Hematopoietic multipotent progenitor cell treated with erythropoietin and hydrocortisone succinate and interleukin-3 and kit ligand, for 8 days (in vitro differentiated cells): ENCODE results near the gene CCDC88C.
A peak's percentile ranks its signal among the peaks of the same experiment; 100 is the strongest.

Experiments
- DNase-seq: peaks from one replicate; pipeline ENCODE4 v3.0.0-alpha.2; 2015

The CCDC88C gene

DNA sequence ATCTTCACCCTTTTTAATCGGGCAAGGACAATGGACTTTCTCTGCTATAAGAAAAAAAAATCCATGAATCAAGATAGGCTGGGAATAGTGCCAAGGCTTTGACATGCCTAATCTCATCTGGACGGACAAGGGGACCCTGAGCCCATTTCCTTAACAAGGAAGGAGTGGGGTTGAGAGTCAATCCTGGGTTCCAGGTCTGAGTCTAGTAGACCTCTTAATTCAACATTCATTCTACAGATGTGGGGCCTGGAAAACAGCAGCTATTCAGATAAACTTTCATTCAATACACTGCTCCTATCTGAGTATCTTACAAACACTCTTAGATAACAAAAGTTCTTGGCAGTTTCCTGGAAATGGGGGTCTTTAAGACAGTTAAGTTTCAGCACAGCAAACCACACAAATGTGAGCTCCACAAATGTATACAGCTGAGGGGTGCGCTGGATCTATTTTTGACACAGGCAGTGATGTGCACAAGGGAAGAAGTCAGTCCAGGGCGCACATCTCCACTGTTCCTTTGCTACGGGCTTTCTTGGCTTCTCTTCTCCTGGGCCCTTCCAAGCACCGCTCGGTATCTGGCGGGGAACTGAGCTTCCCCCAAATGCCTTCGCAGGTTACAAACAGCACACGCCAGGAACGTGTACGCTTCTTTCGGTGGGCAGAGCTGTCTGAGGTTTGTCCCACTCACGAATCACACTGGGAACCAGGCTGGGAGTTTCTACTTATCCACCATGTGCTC is 90.9 kb downstream of the CCDC88C start:
- peak; percentile 75 for DNase-seq

DNA sequence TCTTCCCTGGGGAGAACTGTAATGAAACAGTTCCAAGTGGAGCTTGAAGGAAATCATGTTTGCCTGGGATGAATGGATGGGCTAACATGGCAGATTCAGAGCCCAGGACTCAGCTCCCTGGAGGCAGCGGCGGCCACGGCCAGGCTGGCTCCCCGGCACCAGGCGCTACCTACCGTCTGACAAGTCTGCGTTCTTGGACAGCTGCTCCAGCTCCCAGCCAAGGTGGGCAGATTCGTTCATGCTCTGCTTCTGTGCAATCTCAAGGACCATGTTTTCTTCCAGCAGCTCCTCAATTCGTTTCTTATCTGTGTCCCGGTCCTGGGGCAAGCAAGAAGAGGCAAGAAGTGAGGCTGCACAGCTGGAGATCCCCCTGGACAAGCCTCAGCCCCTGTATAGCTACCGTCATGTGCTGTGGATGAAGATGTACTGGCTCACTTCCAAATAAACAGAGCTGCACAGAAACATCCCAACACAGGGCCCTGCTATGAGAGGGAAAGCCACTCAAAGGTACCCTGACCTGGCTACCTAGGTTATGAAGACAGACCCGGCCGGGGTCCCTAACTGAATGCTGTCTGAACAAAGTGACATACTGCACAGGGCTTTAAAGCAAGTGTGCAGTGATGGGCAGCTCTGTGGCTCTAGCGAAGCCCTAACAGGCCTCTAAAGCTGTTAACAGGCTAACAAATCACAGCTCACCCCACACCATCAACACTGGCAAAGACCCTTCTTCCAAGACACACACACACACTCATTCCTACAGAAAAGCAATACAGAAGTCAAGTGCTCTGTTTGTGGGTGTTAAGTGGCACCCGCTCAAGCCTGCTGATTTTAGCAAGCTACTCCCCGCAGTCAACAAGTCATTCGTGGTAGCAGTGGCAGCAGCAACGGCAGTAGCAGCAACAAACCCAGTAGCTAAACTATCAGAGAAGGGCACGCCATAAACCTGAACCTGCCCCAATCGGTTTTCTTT is 92.7 kb downstream of the CCDC88C start:
- DNase-seq = no peak

DNA sequence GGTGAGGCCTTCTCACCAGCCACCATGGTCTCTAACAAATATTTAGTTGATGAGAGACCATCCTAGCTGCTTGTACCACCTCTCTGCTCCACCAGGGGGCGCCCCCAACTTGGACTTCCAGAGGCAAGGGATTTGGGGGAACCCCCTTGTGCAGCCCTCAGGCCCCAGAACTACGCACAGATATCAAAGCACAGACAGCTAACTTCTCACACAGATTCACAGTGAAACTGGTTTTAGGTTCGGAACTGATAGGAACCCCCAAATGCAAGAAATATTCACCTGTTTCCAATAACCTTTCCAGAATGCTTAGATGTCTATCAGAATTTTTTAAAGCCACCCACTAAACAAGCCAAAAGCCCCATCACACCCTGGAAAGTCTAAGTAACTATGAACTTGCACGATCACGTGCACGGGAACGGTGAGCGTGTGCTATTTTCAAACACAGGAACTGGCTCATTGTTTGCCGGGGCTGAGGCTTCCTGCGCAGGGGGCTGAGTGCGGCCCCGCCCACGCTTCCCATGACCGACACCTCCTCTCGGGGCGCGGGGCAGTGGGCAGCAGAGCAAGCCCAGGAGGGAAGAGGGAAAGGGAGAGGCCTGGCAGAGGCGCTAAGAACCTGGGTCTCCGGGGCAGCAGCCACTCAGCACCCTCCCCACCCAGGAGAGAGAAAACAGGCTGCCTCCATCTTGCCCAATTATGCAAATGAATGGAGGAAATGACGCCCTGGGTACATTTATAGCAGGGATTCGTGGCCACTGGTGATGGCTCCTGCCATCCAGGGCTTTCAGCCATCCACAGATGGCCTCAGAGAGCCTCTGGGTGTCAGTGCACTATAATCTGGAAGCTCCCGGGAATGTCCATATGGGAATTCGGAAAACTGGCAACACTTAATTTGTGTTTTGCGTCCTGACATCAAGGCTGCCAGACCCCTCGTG is 93.7 kb downstream of the CCDC88C start:
- DNase-seq = peak; percentile 89

DNA sequence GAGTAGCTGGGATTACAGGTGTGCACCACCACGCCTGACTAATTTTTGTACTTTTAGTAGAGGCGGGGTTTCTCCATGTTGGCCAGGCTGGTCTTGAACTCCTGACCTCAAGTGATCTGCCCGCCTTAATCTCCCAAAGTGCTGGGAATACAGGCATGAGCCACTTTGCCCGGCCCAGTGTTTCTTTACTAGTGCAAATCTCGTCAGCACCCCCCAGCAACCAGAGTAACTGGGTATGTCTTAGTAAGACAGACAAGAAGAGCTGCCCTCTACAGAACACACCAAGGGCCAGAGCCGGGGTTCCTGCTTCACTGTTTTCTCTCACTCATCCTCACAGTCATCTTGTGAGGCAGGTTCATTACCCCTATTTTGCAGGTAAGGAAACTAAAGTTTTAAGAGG is 94.6 kb downstream of the CCDC88C start:
- no peak for DNase-seq

DNA sequence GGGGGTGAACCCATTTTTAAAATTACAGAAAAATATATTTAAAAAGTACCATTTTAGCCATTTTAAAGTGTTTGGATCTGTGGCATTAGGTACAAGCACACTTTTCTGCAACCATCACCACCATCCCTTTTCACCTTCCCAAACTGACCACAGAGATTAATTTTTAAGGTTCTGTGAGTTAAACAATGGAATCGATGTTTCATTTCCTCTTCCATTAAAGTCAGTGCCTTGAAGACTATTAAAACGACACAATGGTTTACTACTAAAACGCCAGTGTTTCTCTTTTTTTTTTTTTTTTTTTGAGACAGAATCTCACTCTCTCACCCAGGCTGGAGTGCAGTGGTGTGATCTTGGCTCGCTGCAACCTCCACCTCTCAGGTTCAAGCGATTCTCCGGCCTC is 95.0 kb downstream of the CCDC88C start:
- no peak for DNase-seq

DNA sequence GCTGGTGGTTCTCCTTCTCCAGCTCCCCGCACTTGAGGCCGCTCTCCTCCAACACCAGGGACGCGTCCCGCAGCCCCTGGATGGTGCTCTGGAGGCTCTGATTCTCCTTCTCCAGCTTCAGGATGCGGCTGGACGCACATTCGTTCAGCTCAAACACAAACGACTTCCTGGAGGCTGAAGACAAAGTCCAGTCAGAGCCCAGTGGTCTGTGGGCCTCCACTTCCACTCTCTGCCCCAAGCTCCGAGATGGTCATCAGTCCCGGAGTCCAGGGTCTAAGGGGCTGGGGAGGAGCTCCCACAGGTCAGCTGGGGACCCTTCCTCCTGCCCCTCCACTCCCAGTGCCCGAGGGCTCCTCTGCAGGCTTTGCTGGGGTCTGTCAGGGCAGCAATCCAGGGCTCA is 96.5 kb downstream of the CCDC88C start:
- no peak for DNase-seq

DNA sequence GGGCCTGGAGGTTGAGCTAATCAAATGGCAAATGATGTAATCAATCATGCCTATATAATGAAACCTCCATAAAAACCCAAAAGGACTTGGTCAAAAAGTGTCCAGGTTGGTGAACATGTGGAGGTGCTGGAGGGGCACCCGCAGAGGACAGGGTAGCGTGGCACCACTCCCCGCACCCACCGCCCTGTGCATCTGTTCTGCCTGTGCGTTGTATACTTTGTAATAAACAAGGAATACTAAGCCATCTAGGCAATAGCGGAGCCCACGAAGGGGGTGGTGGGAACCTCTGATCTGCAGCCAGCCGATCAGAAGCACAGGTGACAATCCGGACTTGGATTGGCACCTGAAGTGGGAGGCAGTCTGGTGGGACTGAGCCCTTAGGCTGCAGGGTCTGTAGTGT is 97.4 kb downstream of the CCDC88C start:
- DNase-seq = no peak

DNA sequence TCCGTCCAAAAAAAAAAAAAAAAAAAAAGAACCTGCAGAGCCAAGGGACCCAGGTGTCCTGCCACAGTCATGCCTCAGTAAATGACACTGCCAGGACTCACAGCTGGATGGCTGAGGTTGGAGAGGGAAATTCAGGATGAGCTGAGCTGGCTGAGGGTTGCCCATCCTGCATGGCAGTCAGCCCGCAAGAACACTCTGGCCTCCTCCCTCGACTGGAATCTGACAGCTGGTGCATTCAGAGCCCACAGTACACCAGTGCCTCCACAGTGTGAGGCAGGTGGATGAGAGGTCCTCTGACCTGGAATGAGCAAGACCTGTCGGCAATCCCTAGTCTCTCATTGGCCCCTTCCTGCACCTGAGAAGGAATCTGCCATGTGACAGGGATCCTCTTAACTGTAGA is 98.7 kb downstream of the CCDC88C start:
- no peak for DNase-seq

DNA sequence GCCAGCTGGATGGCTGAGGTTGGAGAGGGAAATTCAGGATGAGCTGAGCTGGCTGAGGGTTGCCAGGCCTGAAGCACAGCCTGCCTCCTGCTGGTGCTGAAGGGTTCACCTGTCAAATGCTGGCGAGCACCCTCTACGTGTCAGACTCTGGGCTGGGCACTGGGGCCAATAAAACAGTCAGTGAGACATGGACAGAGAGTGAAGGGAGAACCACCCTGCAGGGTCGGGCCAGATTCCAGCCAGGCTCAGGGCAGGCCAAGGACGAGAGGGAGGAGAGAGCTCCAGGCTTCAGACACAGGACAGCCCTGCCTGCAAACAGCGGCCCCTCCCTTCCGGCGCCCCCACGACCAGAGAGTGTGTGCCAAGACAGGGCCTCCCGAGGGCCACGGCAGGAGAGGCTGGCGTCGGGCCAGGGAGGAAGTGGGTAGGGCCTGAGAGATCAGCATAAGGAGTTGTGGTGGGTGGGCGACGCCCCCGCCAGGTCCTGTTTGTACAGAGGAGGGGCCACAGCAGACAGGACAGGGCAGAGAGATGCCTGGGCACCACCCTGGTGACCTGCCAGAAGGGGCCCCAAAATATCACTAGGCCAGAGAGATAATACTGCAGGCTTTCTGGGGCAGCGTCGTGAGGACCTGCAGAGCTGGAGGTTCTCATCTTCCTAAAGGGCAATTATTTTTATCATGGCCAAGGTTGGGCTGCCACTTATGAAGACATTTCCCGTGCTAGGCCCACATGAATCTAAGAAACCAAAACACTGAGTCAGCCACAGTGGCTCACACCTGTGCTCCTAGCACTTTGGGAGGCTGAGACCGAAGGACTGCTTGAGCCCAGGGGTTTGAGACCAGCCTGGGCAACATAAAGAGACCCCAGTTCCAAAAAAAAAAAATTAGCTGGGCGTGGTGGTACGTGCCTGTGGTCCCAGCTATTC is 100.0 kb downstream of the CCDC88C start:
- peak; percentile 94 for DNase-seq

DNA sequence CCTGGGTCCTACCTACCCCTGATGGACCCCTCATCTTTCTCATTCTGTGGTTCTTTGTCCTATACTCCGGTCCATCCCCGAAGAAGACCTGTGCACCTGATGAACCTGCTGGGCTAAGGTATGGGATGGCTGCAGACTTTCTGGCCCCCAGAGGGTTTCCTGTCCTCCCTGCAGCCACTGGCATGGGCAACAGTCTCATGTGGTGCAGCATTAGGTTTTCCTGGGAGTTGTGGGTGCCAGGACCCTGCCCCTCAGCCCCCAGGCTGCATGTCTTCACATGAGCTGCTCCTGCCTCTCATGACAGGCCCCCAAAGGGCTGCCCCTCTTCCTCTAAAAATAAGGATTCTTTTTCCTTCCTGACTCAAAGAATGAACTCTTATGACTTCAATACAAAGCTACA is 100.9 kb downstream of the CCDC88C start:
- DNase-seq = no peak

DNA sequence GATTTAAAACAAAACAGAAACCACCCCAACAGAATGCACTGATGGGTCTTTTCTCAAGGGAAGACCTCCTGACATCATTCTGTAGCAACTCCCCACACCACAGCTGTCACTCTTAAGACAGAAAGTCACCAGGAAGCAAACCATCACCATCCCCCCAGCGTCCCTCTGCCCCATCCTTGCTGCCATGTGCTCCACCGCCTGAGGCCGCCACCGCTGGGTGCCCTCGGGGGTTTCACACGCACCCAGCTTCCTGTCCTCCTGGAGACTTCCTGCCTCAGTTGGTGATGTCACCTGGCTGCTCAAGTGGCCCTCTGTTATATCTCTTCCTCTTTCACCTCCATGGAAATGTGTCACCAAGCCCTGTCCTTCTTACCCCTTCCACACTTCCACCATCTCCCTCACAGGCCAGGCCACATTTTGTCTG is 101.8 kb downstream of the CCDC88C start:
- peak; percentile 13 for DNase-seq

DNA sequence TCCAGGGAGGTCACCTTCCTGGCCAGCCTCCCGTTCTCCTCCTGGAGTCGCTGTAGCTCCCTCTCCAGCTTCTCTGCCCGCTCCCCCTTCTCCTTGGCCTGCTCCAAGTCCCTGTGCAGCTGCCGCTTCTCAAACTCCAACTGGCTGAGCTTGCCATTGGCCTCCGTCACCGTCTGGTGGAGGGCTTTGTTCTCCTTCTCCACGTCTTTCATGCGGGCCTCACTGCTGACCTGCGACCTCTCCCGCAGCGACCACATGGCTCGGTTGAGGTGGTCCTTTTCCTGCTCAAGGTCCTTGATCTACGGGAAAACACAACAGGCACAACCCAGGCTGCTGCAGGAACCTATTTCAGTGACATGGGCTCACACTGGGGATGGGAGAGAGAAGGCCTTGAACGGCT is 103.8 kb downstream of the CCDC88C start:
- DNase-seq = no peak

DNA sequence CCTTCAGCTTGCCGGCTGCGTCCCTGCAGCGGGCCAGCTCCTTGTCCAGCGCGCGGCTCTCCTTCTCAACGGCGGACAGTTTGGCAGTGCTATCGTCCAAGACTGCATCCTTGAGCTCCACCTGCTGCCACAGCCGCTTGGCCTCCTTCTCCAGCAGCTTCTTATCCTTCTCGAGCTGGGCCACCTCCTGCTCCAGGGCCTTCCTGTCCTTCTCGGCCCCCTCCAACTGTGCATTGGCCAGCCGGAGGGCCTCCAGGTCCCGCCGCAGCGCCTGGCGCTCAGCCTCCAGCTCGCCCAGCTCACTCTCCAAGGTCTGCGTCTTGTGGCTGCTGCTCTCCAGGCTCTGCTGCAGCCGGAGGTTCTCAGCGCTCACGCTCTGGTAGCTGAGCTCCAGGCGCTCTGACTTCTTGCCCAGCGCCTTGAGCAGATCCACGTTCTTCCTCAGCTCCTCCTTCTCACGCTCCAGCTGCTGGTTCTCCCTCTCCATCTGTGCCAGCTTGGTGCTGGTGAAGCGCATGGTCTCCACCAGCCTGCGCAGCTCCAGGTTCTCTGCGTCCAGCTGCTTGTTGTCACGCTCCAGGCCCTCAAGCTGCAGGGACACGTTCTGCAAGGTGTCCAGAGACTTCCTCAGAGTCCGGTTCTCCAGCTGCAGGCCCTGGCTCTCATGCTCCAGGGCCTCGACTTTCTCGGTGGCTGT is 104.3 kb downstream of the CCDC88C start:
- no peak for DNase-seq

DNA sequence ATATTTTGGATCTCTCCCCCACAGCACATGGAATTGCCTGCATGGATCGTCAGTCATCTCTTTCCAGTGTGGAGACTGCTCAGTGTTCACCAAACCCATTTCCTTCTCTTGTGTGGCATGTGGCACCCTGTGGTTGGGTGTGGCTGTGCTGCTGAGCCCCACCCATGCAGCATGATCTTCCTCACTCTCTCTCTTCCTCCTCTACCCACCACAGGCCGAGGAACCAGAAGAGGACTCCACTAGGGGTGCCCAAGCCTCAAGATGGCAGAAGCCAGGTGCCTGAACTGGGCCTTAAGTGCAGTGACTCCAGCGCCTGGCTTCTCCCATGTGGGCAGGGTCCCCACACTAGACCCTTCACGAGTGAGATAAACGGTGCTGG is 106.3 kb downstream of the CCDC88C start:
- peak; percentile 94 for DNase-seq

DNA sequence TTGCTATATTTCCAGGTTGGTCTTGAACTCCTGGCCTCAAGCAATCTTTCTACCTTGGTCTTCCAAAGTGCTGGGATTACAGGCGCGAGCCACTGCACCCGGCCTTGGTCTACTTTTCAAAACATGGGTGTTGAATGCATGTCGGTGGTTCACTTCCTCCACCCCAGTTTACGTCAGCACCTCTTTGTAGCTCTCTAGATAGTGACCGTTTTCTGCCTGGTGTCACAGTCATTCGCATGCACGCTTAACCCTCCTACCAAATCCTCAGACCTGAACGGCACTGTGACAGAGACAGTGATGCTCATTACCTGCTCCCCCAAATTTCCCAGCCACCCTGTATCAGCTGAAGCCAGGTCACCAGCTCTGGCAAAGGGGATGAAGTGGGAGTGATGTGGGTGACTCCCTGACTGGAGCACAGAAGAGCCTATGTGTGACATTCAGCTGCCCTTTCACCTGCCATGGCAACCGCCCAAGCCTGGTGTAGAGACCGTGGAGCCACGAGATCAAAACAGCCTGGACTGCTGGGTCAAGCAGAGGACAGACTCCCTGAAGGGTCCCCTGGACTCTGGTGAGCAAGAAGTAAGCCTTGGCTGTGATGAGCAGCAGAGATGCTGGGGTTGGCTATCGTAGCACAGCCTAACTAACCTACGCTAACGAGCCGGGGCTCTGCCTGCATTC is 106.9 kb downstream of the CCDC88C start:
- DNase-seq = peak; percentile 18

DNA sequence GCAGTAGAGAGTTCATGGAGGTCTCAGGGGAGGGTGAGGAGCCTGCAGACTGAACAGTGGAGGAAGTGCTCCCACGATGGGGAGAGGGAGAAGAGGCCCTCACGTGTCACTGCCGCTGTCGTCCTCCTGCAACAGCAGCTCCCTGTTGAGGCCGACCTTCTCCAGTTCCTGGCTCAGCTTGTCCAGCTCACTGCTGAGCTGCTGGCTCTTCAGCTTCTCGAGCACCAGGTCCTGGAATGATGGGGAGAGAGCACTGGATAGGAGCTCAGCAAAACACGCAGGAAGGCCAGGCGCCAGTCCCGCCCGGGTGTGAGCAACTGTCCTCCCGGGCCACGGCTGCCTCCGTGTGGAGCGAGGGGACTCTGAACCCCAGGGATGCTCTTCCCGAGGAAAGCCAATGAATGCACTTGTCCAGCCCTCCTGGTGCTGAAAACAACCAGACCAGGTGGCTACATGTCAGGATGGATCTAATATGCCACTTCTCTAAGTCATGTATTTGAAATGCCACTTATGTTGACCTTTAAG is 107.8 kb downstream of the CCDC88C start:
- no peak for DNase-seq

DNA sequence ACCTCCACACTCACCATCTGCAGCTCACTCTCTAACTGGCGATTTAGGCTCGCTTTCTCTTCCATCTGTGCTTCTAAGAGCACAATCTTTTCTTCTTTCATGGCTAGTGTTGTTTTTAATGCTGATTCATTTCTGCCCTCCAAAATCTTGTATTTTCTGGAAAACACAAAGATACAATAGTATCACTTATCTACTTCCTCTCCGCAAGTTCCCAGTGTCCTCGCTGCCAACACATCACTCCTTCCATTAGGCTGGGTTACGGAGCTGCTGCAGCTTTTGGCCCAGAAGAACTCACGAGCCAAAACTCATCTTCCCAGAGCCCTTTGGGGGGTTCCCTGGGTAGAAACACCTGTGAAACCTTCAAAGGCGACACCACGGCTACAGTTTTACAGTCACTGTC is 109.3 kb downstream of the CCDC88C start:
- DNase-seq = no peak

DNA sequence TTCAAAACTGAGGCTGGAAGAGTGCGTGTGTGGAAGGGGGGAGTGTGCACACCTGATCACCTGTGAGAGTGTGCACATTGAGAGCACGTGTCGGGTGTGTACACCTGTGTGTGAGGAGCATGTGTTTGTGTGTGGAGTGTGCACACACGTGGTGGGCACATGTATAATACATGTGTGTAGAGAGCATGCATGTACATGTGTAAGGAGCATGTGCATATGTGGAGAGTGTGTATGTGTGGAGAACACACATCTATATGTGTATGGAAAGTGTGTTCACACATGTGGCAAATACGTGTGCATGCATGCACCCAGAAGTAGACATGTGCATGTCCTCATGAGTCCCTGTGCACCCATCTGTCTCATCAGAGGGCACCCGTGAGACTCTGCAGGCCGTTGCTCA is 110.0 kb downstream of the CCDC88C start:
- DNase-seq = no peak

DNA sequence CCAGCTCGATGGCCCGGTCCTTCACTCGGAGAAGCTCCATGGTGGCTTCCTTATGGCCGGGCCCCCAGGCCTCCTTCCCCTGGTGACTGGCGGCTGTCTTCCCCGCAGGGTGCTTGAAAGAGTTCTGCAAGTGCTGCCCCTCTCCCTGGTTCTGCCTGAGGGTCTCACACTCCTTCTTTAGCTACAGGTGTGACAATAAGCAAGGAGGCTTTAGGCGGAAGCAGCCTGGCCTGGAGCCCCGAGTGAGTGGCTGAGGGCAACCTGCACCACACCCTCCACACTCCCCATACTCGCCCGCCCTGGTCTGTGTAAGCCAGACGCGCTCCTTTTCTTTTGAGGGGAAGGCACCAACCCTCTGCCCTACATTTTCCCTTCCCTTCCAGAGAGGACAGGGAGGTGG is 110.6 kb downstream of the CCDC88C start:
- no peak for DNase-seq

DNA sequence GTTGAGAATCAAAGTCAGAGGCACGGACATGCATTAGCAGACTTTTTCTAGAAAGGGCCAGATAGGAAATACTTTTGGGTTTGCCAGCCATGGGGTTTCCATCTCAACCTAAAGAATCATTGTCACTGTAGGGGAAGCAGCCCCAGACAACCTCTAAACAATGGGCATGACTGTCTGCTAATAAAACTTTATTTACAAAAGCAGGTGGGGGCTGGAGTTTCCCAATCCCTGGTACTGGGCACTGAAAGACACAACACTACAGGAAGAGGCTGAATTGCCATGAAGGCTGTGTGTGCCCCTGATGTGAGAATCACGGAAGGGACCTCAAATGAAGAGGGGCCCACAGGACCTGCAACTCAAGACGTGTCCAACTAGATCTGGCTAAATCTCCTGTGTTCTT is 111.1 kb downstream of the CCDC88C start:
- no peak for DNase-seq
